Pons (tissue), 1 donor: ENCODE results near the gene TRMU.

Experiments
- DNase-seq: peaks from one replicate; pipeline ENCODE4 v3.0.0-alpha.2; 2016; ENCODE audit warnings: low spot score

The TRMU gene

DNA sequence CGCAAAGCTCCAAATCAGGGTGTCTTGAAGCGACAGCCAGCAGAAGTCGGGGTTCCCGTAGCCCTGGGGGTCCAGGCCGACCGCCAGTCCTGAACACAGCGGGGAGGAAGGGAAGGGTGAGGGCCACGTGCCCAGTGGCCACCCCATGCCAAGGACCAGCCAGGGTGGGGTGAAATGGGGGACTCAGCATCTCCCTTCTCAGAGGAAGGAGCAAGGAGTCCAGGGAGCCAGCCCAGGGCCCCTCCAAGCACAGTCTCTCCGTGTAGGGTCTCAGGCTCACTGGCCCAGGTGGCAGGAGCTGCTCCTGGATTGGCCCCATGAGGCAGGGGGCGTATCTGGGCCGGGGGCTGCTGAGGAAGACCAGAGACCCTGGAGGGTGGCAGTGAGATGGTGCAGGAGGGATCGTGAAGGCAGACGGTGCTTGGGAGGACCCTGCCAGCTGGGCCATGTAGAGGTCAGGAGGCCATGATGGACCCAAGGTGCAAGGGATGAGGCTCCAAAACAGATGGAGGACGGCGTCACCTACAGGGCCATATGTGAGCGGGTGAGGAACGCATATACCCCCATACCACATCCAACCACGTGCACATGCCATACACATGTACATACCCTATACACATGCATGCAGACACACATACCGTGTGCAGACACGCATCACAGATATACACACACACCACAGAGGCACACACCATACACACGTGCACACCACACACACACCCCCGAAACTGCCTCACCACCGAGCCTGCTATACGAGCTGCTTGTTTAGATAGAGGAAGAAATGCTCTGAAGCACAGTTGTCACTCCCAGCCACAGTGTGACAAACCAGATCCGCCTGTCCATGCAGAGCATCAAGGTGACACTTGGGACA is 34.4 kb downstream of the TRMU start:
- no peak for DNase-seq

DNA sequence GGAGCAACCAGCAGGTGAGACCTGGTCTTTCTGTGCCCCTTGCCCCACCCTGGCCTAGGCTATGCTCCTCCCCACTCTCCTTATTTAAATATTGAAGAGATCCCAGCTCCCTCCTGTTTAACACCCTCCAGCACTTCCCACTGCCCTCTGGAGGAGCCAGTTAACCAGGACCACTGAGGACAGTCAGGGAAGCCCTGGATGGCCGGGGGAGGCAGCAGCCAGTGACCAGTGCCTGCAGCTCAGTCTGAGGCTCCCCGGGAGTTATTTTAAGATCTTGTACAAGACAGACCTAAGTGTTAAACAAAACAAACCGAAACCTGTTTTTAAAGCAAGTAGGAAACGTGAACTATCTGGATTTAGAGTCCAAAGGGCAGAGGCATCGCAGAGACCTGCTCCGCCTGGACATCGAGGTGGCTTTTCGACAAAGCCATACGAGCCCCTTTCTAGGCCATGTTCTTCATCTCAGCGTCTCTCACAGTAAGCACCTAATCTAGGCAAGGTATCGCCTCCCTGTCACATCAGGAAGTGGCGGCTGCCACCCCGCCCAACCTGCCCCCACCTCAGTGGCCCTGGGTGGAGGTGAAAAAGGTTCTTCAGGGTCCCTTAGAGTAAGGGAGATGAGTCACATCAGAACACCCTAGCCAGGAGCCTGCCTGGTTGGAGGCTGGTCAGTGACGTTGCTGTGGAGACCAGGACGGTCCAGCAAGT is 35.2 kb downstream of the TRMU start:
- no peak for DNase-seq

DNA sequence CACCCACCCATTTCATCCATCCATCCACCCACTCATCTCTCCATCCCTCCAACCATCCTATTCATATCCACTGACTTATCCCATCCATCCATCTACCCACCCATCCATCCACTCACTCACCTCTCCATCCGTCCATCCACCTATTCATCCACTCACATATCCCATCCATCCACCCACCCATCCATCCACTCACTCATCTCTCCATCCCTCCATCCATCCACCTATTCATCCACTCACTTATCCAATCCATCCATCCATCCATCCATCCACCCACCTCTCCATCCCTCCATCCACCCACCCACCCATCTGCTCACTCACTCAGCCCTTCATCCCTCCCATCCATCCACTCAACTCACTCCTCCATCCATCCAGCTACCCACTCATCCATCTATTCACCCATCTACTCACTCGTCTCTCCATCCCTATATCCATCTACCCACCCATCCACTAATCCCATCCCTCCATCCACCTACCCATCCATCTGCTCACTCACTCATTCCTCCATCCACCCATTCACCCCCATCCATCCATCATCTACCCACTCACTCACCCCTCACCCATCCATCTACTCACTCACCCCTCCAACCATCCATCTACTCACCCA is 36.2 kb downstream of the TRMU start:
- no peak for DNase-seq

GRCh38 chr22:46372686-46373085 is 37.2 kb downstream of the TRMU start:
- no peak for DNase-seq

DNA sequence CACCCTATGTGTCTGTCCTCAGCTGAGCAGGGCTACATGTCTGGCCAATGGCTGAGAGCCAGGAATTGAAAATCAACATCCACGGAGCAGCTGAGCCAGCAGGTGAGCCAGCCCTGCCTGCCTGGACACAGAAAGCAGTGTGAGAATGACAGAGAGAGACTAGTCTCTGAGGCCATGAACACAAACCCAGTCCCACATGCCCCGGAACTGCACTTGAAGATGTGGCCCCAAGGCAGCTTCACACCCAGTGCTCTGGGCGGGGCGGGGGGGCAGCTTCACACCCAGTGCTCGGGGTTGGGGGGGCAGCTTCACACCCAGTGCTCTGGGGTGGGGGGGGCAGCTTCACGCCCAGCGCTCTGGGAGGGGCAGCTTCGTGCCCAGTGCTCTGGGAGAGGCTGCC is 37.6 kb downstream of the TRMU start:
- no peak for DNase-seq

DNA sequence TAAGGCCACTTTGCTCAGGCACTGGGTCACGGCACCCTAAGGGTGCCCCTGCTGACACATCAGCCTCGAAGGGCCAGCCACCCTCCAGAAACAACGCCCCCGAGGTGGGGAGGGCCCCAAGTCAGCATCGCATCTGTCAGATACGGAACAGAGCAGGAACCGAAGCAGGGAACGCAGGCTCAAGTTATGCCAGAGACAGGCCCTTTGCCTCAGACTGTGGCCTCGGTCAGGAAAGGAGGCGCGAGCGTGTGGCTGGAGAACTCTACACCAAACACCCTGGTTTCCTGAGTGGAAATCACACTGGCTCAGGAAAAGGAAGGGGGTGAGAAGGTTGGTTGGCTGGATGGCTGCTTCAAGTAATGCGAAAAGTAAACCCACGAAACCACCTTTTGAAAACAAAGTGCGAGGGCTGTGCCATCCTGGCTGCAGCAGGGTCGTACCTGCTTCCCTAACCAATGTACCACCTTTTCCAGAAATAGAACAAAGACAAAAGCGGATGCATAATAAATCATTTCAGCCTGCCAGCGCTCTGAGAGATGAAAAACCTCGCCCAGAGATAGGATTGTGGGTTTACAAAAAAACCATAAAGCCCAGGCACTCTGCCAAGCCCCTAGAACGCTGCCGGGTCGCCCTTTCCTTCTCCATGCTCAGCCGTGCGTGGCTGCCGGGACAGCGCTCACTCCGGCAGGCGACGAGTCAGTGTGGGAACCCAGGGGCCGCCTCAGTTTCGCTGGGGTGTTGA is 38.6 kb downstream of the TRMU start:
- DNase-seq: no peak

DNA sequence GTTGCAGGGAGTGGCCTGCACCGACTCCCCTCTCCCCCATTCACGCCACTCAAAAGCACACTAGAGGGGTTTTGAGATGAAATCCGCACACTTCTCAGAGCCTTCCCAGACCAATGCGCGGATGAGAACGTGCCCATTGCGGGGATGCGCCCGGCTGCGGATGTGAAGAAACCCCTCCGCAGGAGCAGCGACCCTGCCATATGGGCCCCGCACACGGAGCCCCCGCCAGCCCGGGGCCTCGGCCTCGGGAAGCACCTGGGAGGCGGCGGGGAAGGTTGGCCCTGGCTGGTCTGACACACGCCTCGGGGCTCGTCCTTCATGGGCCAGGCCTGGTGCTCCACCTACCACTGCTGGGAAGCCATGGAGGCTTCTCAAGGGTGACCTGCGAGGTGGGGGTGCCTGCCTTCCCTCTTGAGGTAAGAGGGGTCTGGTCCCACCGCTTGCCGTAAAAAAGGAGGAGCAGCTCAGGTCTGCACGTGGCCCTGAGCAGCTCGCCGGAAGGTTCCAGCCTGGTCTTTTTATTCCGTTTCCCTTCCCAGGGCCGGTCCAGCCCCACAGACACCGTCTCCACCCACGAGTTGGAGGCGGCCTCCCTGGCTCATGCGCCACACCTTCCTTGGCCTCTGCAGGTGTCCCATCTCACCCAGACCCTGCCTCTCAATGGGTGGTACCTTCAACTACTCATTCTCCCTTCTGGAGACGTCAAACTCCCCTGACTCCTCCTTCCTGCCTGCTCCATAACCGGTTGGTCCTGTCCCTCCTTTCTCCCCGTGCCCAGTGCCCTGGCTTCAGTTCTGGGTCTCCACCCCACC is 39.4 kb downstream of the TRMU start:
- no peak for DNase-seq

- DNase-seq: no peak
These were observed 40.6 kb downstream of the TRMU start for GRCh38 chr22:46376111-46376510.

GRCh38 chr22:46376908-46377524 is 41.5 kb downstream of the TRMU start:
- DNase-seq: no peak

DNA sequence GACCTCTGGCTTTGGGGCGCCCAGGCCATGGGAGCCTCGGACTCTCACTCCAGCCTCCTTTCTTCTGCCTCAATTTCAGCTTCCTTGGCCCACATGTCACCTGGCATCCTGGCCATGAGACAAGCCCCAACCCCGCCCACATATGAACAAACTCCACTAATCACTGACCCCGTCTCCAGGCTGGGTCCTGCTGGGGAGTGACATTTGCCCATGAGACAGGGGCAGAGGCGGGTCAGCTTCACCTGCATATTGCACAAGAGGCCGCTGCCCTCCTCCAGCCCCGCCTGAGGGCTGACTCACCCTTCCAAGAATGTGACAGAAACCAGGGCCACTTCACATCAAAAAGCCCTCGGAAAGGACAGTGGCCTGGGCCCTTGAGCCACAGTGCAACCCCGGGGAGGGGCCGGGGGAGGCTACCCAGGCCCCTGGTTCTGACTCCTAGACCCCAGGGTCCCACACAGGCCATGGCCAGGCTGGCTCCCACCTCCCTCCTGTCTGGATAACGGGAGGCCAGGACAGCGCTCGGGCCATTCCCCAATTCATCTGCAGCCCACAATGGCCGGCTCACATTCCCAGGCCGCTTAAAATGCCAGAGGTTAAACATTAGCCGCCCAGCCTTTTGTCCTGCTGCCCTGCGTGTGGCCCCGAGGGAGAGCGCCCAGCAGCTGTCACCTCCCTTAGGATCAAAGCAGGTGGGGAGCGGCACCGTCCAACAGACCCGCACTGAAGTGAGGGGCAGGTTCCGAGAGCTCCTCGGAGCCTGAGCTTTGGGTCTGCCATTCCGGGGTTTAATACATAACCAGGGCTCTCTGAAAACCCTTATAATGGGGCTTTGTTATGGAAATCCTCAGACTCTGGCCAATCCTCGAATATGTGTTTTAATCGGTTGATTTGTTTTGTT is 42.3 kb downstream of the TRMU start:
- DNase-seq: no peak

DNA sequence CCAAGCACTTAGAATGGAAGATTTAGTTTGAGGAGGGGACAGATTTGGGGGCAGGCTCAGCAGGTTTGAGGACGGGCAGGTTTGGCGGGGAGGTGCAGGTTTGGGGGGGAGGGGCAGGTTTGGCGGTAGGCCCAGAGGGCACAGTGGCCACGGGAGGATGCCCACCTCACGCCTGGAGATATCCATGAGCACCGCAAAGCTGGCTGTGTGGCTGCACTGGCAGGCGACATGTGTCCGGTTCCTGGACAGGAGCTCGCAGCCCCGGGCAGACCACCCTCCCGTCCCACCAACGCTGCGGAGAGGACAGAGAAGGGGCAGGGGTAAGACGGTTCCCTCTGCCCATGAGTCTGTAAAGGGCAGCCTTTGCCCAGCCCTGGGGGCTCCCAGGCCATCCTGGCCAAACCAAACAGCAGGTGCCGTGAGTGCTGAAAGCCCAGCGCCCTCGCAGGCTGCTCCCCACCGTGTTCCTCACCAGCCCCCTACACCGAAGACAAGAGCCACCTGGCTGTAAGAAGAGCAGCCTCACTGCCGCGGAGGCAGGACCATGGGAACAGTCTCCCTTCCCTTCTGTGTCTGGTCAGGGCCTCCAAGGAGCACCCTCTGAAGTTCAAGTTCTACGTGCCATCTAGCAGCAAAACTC is 43.0 kb downstream of the TRMU start:
- no peak for DNase-seq

DNA sequence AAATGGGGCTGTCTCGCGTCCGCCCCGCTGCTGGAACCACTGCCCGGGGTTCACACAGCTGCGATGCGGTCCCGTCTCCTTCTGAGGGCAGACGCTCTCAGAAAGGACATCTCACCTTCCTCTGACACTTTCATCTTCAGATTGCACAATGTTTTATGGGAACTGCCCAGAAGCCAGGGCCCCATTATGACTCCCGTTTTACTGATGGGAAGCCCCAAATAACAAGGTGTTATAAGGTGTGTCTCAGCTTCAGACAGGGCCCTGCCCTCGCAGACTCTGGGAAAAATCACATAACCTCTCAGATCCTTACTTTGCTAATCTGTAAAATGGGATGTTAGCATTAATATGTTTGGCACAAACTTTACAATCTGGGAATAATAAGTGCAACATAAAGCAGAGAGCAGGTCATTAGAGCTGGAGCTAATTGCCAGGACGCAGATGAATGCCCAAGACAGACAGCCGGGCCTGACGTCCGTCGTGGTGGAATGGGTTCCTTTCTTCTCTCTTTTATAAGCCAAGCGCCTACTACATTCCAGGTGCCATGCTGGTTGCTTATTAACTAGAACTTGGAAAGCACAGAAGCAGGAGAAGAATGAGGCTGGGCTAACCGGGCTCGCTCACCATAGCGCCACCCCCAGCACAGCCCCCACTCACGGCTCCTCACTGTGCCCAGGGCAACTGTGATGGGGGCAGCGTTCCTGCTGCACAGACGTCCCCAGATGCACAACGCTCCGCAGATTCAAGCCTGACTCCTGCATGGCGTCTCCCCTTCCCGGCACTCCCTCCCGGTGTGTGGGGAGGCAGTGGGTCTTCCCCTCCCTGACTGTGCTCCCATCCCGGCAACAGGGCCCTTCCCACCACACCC is 43.8 kb downstream of the TRMU start:
- no peak for DNase-seq

GRCh38 chr22:46380069-46380468 is 44.6 kb downstream of the TRMU start:
- no peak for DNase-seq

DNA sequence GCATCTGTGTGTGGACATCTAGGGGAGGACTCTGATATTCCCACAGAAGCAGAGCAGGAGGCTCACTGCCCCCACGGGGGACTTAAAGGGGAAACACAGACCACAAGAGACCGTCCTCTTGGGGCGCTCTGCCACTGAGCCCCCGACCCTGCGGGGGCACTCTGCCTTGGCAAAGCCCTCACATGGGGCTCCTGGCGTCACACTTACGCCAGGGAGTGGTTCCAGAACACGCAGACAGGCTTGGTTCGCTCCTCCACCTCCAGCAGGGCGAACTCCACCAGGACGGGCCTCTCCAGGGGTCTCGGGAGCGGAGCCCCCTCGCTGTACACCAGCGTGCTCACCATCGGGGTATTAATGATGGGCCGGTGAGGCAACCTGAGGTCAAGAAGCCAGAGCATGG is 45.1 kb downstream of the TRMU start:
- no peak for DNase-seq

- no peak for DNase-seq
These were observed 45.6 kb downstream of the TRMU start for GRCh38 chr22:46381142-46381541.

DNA sequence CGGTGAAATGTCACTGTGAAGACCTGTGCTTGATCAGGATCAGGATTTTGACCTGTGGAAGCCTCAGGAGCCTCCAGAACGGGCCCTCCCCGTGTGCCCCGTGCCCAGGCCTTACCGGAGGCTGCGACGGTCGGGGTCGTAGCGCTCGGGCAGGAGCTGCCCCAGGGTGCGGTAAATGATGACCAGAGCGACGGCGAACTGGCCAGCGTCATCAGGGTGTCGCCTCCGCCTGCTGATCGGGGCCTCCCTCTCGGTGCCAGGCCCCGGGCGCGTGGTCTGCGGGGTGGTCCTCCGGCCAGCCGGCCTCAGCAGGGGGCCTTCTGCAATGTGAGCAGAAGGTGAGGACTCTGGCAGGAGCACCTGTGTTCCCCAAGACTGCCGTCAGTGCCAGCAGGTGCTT is 46.2 kb downstream of the TRMU start:
- no peak for DNase-seq

DNA sequence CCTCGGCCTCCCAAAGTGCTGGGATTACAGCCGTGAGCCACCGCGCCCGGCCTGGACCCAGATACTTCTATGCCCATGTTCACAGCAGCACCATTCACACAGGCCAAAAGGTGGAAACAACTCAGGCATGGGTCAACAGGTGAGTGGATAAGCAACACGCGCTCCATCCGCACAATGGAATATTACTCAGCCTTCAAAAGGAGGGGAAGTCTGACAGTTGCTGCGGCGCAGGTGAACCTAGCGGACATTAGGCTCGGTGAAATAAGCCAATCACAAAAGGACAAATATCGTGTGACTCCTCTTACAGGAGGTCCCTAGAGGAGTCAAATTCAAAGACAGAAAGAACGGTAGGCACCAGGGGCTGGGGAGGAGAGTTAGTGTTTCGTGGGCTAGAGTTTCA is 47.0 kb downstream of the TRMU start:
- DNase-seq: no peak

DNA sequence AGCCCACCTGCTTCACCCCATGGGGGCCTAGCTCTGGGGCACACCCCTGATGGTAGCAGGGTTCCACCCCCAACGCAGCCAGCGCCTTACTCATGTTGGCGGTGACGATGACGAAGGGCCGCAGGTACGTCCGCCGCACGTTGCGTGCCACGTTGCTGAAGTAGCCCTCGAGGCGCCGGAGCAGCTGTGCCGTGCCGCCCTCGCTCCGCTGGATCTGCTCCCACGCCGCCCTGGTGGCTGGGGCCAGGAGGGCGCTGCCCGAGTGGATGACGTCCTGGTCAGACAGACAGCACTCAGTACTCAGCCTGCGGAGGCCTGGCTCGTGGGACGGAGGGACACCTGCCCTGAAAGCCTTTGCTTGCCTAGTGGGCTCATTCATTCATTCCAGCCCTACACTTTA is 50.8 kb downstream of the TRMU start:
- no peak for DNase-seq

DNA sequence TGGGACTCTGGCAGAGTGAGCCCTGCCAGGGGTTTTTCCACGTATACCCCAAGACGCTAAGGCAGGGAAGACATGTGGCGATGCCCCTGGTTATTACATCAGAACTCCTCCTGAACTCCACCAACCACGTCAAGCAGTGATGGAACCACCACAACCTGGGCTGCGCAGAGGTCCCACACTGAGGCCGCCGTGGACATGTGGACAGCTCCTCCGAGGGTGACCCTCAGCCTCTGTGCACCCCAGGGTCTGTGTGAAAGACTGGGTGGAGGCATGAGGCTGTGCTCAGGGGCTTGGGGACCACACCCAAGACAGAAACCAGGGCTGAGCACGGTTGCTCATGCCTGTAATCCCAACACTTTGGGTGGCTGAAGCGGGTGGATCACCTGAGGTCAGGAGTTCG is 52.2 kb downstream of the TRMU start:
- DNase-seq: no peak
